Gastroesophageal sphincter (tissue), 4 donors: ENCODE data around the gene ZBTB16. TPM values are rescaled to one million over a fixed set of nuclear protein-coding genes. Genes with fewer than 3 reads are reported as not detected.

Source experiments
- ATAC-seq: fragments of 150-250 bp; one replicate; pipeline ENCODE4 v1.9.1; 2016; ENCODE audit warnings: mild to moderate bottlenecking, moderate library complexity
- H3K27ac ChIP-seq, 4 donors: fragments of 200-600 bp; sonication (generic) in 3 of 4; 1 replicate in 3 of 4; 2 replicates in 1 of 4; pipeline ENCODE4 v1.5.1; 2016 to 2019
- H3K27me3 ChIP-seq: fragments of 200-600 bp; sonication (generic); one replicate; pipeline ENCODE4 v1.5.1; 2019
- H3K36me3 ChIP-seq, 2 donors: fragments of 200-600 bp; sonication (generic); one replicate each; pipeline ENCODE4 v1.5.1; 2019; ENCODE audit warnings: control low read depth in 1 of 2
- H3K4me1 ChIP-seq, 3 donors: fragments of 200-600 bp; sonication (generic); 1 replicate in 2 of 3; 2 replicates in 1 of 3; pipeline ENCODE4 v1.5.1; 2016 to 2019; ENCODE audit warnings: control low read depth in 2 of 3
- H3K4me3 ChIP-seq, 2 donors: fragments of 200-600 bp; sonication (generic); one replicate each; pipeline ENCODE4 v1.5.1; 2019; ENCODE audit warnings: mild to moderate bottlenecking in 1 of 2, moderate library complexity in 1 of 2
- H3K9me3 ChIP-seq, 3 donors: fragments of 200-600 bp; sonication (generic); one replicate each; pipeline ENCODE4 v1.5.1; 2017 to 2019; ENCODE audit warnings: control low read depth in 2 of 3
- CTCF ChIP-seq, 4 experiments: fragments of 200-600 bp in 2 of 4; fragments of 450-650 bp in 2 of 4; sonication (generic) in 1 of 4; IDR thresholded peaks; one replicate each; pipeline ENCODE4 v1.5.1; 2017 to 2019; ENCODE audit warnings: antibody characterized with exemption in 4 of 4, mild to moderate bottlenecking in 2 of 4, moderate library complexity in 2 of 4
- EP300 ChIP-seq: sonication (generic); formaldehyde crosslinking; IDR thresholded peaks from one replicate; pipeline ENCODE4 v1.6.1; 2017; ENCODE audit warnings: antibody characterized with exemption, mild to moderate bottlenecking
- POLR2A ChIP-seq, 2 donors: fragments of 450-650 bp; IDR thresholded peaks; one replicate each; pipeline ENCODE4 v1.6.1; 2017; ENCODE audit warnings: antibody characterized with exemption in 2 of 2, mild to moderate bottlenecking in 2 of 2, moderate library complexity in 1 of 2
- POLR2AphosphoS5 ChIP-seq: sonication (generic); formaldehyde crosslinking; IDR thresholded peaks from one replicate; pipeline ENCODE4 v1.6.1; 2017; ENCODE audit warnings: antibody characterized with exemption
- WGBS, 2 donors: methylation state at CpG; one replicate each; pipeline ENCODE4 v1.1.5; 2018; ENCODE audit warnings: low coverage in 1 of 2; 5-methylcytosine and 5-hydroxymethylcytosine counted together
- total RNA-seq, 4 donors: library from RNA; depleted of rRNA; stranded (reverse); fragments of >200 nt; gene quantifications; one replicate each; pipeline ENCODE4 v1.1.0, GENCODE V29; 2016

The ZBTB16 gene
- total RNA-seq, 4 donors from 2014 or later: 153 to 284 (median 232) TPM

GRCh38 chr11:114216796-114217180, 157.3 kb downstream of the ZBTB16 start:
- peaks cover 0 to 71% of the 10 kb centered on the region in 2 donors for H3K36me3 ChIP-seq
- TF ChIP-seq POLR2A (IDR thresholded peaks at IDR 0.05) (no peak), CTCF (IDR thresholded peaks at IDR 0.05) (no peak), EP300 (no peak), POLR2AphosphoS5 (no peak)
- H3K27me3 ChIP-seq: no peaks in the 10 kb centered on the region
- peaks cover 3 to 90% (median 36%) of the 10 kb centered on the region in 3 donors for H3K4me1 ChIP-seq
- H3K4me3 ChIP-seq: no peak overlapping the region
- peak overlapping the region in 1 of 4 donors; percentile 26 for H3K27ac ChIP-seq
- no peaks in the 10 kb centered on the region for H3K9me3 ChIP-seq
- no peak for ATAC-seq
- 68 to 89% methylated on average over 2 of the region's 2 CpGs for WGBS, 2 donors

- Histone ChIP-seq H3K36me3 (peaks cover 0 to 71% of the 10 kb centered on the region in 2 donors), H3K4me3 (no peak overlapping the region), H3K4me1 (peaks cover 3 to 81% (median 36%) of the 10 kb centered on the region in 3 donors), H3K27ac (no peak overlapping the region), H3K27me3 (no peaks in the 10 kb centered on the region), H3K9me3 (no peaks in the 10 kb centered on the region)
- ATAC-seq: no peak
- 89 to 94% methylated on average over 2 to 3 of the region's 3 CpGs for WGBS, 2 donors
- no peak for TF ChIP-seq POLR2AphosphoS5
- TF ChIP-seq POLR2A (IDR thresholded peaks at IDR 0.05): no peak
- TF ChIP-seq EP300: no peak
- TF ChIP-seq CTCF (IDR thresholded peaks at IDR 0.05): no peak
Measured at GRCh38 chr11:114218508-114218907, 159.0 kb downstream of the ZBTB16 start.

- 54 to 58% methylated on average over 4 to 5 of the region's 6 CpGs for WGBS, 2 donors
- peaks cover 0 to 74% of the 10 kb centered on the region in 2 donors for H3K36me3 ChIP-seq
- H3K9me3 ChIP-seq: no peaks in the 10 kb centered on the region
- H3K4me3 ChIP-seq: no peak overlapping the region
- peaks cover 3 to 71% (median 36%) of the 10 kb centered on the region in 3 donors for H3K4me1 ChIP-seq
- peak overlapping the region in 2 of 4 donors; percentile 24 to 31 for H3K27ac ChIP-seq
- peak; percentile 20 for ATAC-seq
- H3K27me3 ChIP-seq: no peaks in the 10 kb centered on the region
- TF ChIP-seq POLR2AphosphoS5: peak; percentile 50
- TF ChIP-seq CTCF (IDR thresholded peaks at IDR 0.05): no peak
- no peak for TF ChIP-seq POLR2A (IDR thresholded peaks at IDR 0.05)
Measured at GRCh38 chr11:114219559-114220349, 160.2 kb downstream of the ZBTB16 start.

GRCh38 chr11:114221037-114221436, 161.5 kb downstream of the ZBTB16 start:
- 89 to 100% methylated on average over 2 of the region's 2 CpGs for WGBS, 2 donors
- no peaks in the 10 kb centered on the region for H3K9me3 ChIP-seq
- H3K27ac ChIP-seq: no peak overlapping the region
- no peaks in the 10 kb centered on the region for H3K27me3 ChIP-seq
- no peak for TF ChIP-seq POLR2AphosphoS5
- no peak for TF ChIP-seq EP300
- TF ChIP-seq CTCF (IDR thresholded peaks at IDR 0.05): no peak
- TF ChIP-seq POLR2A (IDR thresholded peaks at IDR 0.05): no peak
- ATAC-seq: no peak
- peaks cover 0 to 74% of the 10 kb centered on the region in 2 donors for H3K36me3 ChIP-seq
- peaks cover 3 to 68% (median 38%) of the 10 kb centered on the region in 3 donors for H3K4me1 ChIP-seq
- no peak overlapping the region for H3K4me3 ChIP-seq

GRCh38 chr11:114225661-114226060, 166.2 kb downstream of the ZBTB16 start:
- TF ChIP-seq CTCF (IDR thresholded peaks at IDR 0.05): no peak
- no peak for TF ChIP-seq POLR2AphosphoS5
- no peak for TF ChIP-seq POLR2A (IDR thresholded peaks at IDR 0.05)
- TF ChIP-seq EP300: no peak
- Histone ChIP-seq H3K4me3 (no peak overlapping the region), H3K36me3 (peaks cover 0 to 77% of the 10 kb centered on the region in 2 donors), H3K27me3 (no peaks in the 10 kb centered on the region), H3K9me3 (no peaks in the 10 kb centered on the region), H3K27ac (no peak overlapping the region), H3K4me1 (peaks cover 0 to 68% (median 15%) of the 10 kb centered on the region in 3 donors)
- 83% methylated on average over 1 of the region's 1 CpG for WGBS, 2 donors
- no peak for ATAC-seq
